ENCODE measurements around the gene PKNOX2. TPM values are rescaled to one million over a fixed set of nuclear protein-coding genes. Genes with fewer than 3 reads are reported as not detected.
"Not testable (repeated sequence)": the region's sequence is repeated elsewhere in the genome, so short reads cannot be mapped to it uniquely, and the experiment has no call there.

The PKNOX2 gene
- total RNA-seq, 1 experiment from 2014 or later: not detected

- no peak for DNase-seq (ENCODE audit: low read depth)
- in situ Hi-C loops (cut with HindIII; ENCODE audit: low pct_unique_long_range_greater_than_20kb, low sequenced_read_pairs): no loop called here
These were observed 56.9 kb downstream of the PKNOX2 start for GRCh38 chr11:125221461-125221860.

- no peak for DNase-seq (ENCODE audit: low read depth)
- in situ Hi-C loops (cut with HindIII; ENCODE audit: low pct_unique_long_range_greater_than_20kb, low sequenced_read_pairs): no loop called here
These were observed 57.9 kb downstream of the PKNOX2 start for GRCh38 chr11:125222494-125222893.

- DNase-seq (ENCODE audit: low read depth); in situ Hi-C loops (cut with HindIII; ENCODE audit: low pct_unique_long_range_greater_than_20kb, low sequenced_read_pairs): not testable (repeated sequence)
These were observed 58.6 kb downstream of the PKNOX2 start for GRCh38 chr11:125223161-125223560.

- in situ Hi-C loops (cut with HindIII; ENCODE audit: low pct_unique_long_range_greater_than_20kb, low sequenced_read_pairs): no loop called here
- DNase-seq (ENCODE audit: low read depth): no peak
These were observed 59.4 kb downstream of the PKNOX2 start for GRCh38 chr11:125223901-125224361.

GRCh38 chr11:125224391-125225021, 60.0 kb downstream of the PKNOX2 start:
- in situ Hi-C loops (cut with HindIII; ENCODE audit: low pct_unique_long_range_greater_than_20kb, low sequenced_read_pairs): no loop called here
- no peak for DNase-seq (ENCODE audit: low read depth)

GRCh38 chr11:125225401-125225800, 60.9 kb downstream of the PKNOX2 start:
- no peak for DNase-seq (ENCODE audit: low read depth)
- in situ Hi-C loops (cut with HindIII; ENCODE audit: low pct_unique_long_range_greater_than_20kb, low sequenced_read_pairs): no loop called here

- in situ Hi-C loops (cut with HindIII; ENCODE audit: low pct_unique_long_range_greater_than_20kb, low sequenced_read_pairs): no loop called here
These were observed 61.5 kb downstream of the PKNOX2 start for GRCh38 chr11:125226031-125226430.

GRCh38 chr11:125226706-125227105, 62.2 kb downstream of the PKNOX2 start:
- in situ Hi-C loops (cut with HindIII; ENCODE audit: low pct_unique_long_range_greater_than_20kb, low sequenced_read_pairs): no loop called here

More at GRCh38 chr11:125226031-125226430, 61.5 kb downstream of the PKNOX2 start:
- no peak for DNase-seq (ENCODE audit: low read depth)

GRCh38 chr11:125227151-125227550, 62.6 kb downstream of the PKNOX2 start:
- in situ Hi-C loops (cut with HindIII; ENCODE audit: low pct_unique_long_range_greater_than_20kb, low sequenced_read_pairs): no loop called here
- DNase-seq (ENCODE audit: low read depth): no peak

More at GRCh38 chr11:125226706-125227105, 62.2 kb downstream of the PKNOX2 start:
- DNase-seq (ENCODE audit: low read depth): no peak

- DNase-seq (ENCODE audit: low read depth): no peak
- in situ Hi-C loops (cut with HindIII; ENCODE audit: low pct_unique_long_range_greater_than_20kb, low sequenced_read_pairs): no loop called here
These were observed 63.9 kb downstream of the PKNOX2 start for GRCh38 chr11:125228445-125228844.

GRCh38 chr11:125228993-125229392, 64.4 kb downstream of the PKNOX2 start:
- in situ Hi-C loops (cut with HindIII; ENCODE audit: low pct_unique_long_range_greater_than_20kb, low sequenced_read_pairs): no loop called here
- no peak for DNase-seq (ENCODE audit: low read depth)

GRCh38 chr11:125229916-125230315, 65.4 kb downstream of the PKNOX2 start:
- in situ Hi-C loops (cut with HindIII; ENCODE audit: low pct_unique_long_range_greater_than_20kb, low sequenced_read_pairs): no loop called here
- no peak for DNase-seq (ENCODE audit: low read depth)

GRCh38 chr11:125233116-125233515, 68.6 kb downstream of the PKNOX2 start:
- in situ Hi-C loops (cut with HindIII; ENCODE audit: low pct_unique_long_range_greater_than_20kb, low sequenced_read_pairs): no loop called here
- no peak for DNase-seq (ENCODE audit: low read depth)

GRCh38 chr11:125233736-125234275, 69.3 kb downstream of the PKNOX2 start:
- no peak for DNase-seq (ENCODE audit: low read depth)
- in situ Hi-C loops (cut with HindIII; ENCODE audit: low pct_unique_long_range_greater_than_20kb, low sequenced_read_pairs): no loop called here

- DNase-seq (ENCODE audit: low read depth): no peak
These were observed 70.5 kb downstream of the PKNOX2 start for GRCh38 chr11:125235071-125235471.

GRCh38 chr11:125236072-125236825, 71.7 kb downstream of the PKNOX2 start:
- DNase-seq (ENCODE audit: low read depth): no peak
- in situ Hi-C loops (cut with HindIII; ENCODE audit: low pct_unique_long_range_greater_than_20kb, low sequenced_read_pairs): no loop called here

More at GRCh38 chr11:125235071-125235471, 70.5 kb downstream of the PKNOX2 start:
- in situ Hi-C loops (cut with HindIII; ENCODE audit: low pct_unique_long_range_greater_than_20kb, low sequenced_read_pairs): no loop called here

GRCh38 chr11:125239585-125240560, 75.3 kb downstream of the PKNOX2 start:
- no peak for DNase-seq (ENCODE audit: low read depth)
- in situ Hi-C loops (cut with HindIII; ENCODE audit: low pct_unique_long_range_greater_than_20kb, low sequenced_read_pairs): no loop called here

GRCh38 chr11:125241104-125241503, 76.6 kb downstream of the PKNOX2 start:
- in situ Hi-C loops (cut with HindIII; ENCODE audit: low pct_unique_long_range_greater_than_20kb, low sequenced_read_pairs): no loop called here
- no peak for DNase-seq (ENCODE audit: low read depth)
